NCI-H345 (cell line): Measurements from ENCODE around the gene DMRTA2.

Experiments
- DNase-seq: peaks from one replicate; lab custom pipeline; 2025; lab: John Stamatoyannopoulos, UW

The DMRTA2 gene

GRCh38 chr1:50422946-50423669 lies at the start of gene DMRTA2:
TSS of gene DMRTA2 (minus strand) at chr1:50423443. CDS start at chr1:50421536, 1,907 bp downstream.
- DNase-seq = no peak

GRCh38 chr1:50471967-50472366 lies 48.7 kb upstream of the DMRTA2 start:
- DNase-seq = no peak

- no peak for DNase-seq
Measured at GRCh38 chr1:50462964-50463363, 39.7 kb upstream of the DMRTA2 start.

- DNase-seq = no peak
Measured at GRCh38 chr1:50458507-50458906, 35.3 kb upstream of the DMRTA2 start.

GRCh38 chr1:50454911-50455310 lies 31.7 kb upstream of the DMRTA2 start:
- DNase-seq = no peak

- DNase-seq = peak; percentile 60
Measured at GRCh38 chr1:50453266-50453665, 30.0 kb upstream of the DMRTA2 start.

- no peak for DNase-seq
Measured at GRCh38 chr1:50452700-50453099, 29.5 kb upstream of the DMRTA2 start.

GRCh38 chr1:50450861-50451653 lies 27.8 kb upstream of the DMRTA2 start:
- DNase-seq = no peak

GRCh38 chr1:50447961-50448360 lies 24.7 kb upstream of the DMRTA2 start:
- no peak for DNase-seq

- no peak for DNase-seq
Measured at GRCh38 chr1:50441183-50441582, 17.9 kb upstream of the DMRTA2 start.

- DNase-seq = no peak
Measured at GRCh38 chr1:50438945-50439344, 15.7 kb upstream of the DMRTA2 start.

GRCh38 chr1:50436489-50436888 lies 13.2 kb upstream of the DMRTA2 start:
- DNase-seq = no peak

GRCh38 chr1:50430010-50430405 lies 6.8 kb upstream of the DMRTA2 start:
- no peak for DNase-seq

- no peak for DNase-seq
Measured at GRCh38 chr1:50427818-50428779, 4.9 kb upstream of the DMRTA2 start.

GRCh38 chr1:50427086-50427817 lies 4.0 kb upstream of the DMRTA2 start:
- no peak for DNase-seq

- DNase-seq = no peak
Measured at GRCh38 chr1:50426702-50427085, 3.5 kb upstream of the DMRTA2 start.

- no peak for DNase-seq
Measured at GRCh38 chr1:50426108-50426700, 3.0 kb upstream of the DMRTA2 start.

GRCh38 chr1:50425376-50426107 lies 2.3 kb upstream of the DMRTA2 start:
- no peak for DNase-seq

GRCh38 chr1:50424884-50425375 lies 1.7 kb upstream of the DMRTA2 start:
- no peak for DNase-seq
